ENCODE results near the gene LARP4.

DNA sequence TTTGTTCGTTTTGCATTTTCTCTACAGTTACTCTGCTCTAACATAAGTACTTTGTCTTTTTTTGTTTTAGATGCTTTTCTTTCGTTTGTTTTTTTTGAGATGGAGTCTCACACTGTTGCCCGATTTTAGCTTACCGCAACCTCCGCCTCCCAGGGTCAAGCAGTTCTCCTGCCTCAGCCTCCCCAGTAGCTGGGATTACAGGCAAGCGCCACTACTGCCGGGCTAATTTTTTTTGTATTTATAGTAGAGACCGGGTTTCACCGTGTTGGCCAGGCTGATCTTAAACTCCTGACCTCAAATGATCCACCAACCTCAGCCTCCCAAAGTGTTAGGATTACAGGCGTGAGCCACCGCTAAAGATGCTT lies 106.8 kb downstream of the LARP4 start:
- TF ChIP-seq, protein P1, sequence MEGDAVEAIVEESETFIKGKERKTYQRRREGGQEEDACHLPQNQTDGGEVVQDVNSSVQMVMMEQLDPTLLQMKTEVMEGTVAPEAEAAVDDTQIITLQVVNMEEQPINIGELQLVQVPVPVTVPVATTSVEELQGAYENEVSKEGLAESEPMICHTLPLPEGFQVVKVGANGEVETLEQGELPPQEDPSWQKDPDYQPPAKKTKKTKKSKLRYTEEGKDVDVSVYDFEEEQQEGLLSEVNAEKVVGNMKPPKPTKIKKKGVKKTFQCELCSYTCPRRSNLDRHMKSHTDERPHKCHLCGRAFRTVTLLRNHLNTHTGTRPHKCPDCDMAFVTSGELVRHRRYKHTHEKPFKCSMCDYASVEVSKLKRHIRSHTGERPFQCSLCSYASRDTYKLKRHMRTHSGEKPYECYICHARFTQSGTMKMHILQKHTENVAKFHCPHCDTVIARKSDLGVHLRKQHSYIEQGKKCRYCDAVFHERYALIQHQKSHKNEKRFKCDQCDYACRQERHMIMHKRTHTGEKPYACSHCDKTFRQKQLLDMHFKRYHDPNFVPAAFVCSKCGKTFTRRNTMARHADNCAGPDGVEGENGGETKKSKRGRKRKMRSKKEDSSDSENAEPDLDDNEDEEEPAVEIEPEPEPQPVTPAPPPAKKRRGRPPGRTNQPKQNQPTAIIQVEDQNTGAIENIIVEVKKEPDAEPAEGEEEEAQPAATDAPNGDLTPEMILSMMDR (IDR thresholded peaks at IDR 0.05): no peak
- no peak for TF ChIP-seq POLR2A (IDR thresholded peaks at IDR 0.05)

Measured in right lobe of liver (tissue), 4 donors.